ENCODE data around the gene SETD7. TPM values are rescaled to one million over a fixed set of nuclear protein-coding genes. Genes with fewer than 3 reads are reported as not detected.
"Not testable (repeated sequence)": the region's sequence is repeated elsewhere in the genome, so short reads cannot be mapped to it uniquely, and the experiment has no call there.

Gene SETD7
- total RNA-seq, 4 donors from 2014 or later = 23.4 to 50.7 (median 39.6) TPM

- H3K4me1 ChIP-seq = peaks cover 15 to 58% (median 35%) of the 10 kb centered on the region in 3 donors
- DNase-seq = no peak
These were observed 103.0 kb downstream of the SETD7 start for GRCh38 chr4:139453041-139453370.

GRCh38 chr4:139451997-139452396 is 104.0 kb downstream of the SETD7 start:
- Histone ChIP-seq H3K27me3 (no peaks in the 10 kb centered on the region), H3K4me1 (peaks cover 15 to 47% (median 31%) of the 10 kb centered on the region in 3 donors), H3K27ac (peak overlapping the region in 3 of 4 donors; percentile 97 to 99 (median 99)), H3K36me3 (no peaks in the 10 kb centered on the region), H3K9me3 (no peaks in the 10 kb centered on the region), H3K4me3 (peak overlapping the region in 1 of 4 donors; percentile 87)
- TF ChIP-seq CTCF (IDR thresholded peaks at IDR 0.05) (no peak), POLR2A (IDR thresholded peaks at IDR 0.05) (no peak)
- 43 to 56% methylated on average over 1 of the region's 1 CpG for WGBS, 2 donors
- intact Hi-C loops (cut with DNase I) = no loop called here
- DNase-seq = no peak

More at GRCh38 chr4:139453041-139453370, 103.0 kb downstream of the SETD7 start:
- WGBS, 2 donors = 0 to 3% methylated on average over 5 to 6 of the region's 15 CpGs
- Histone ChIP-seq H3K9me3 (no peaks in the 10 kb centered on the region), H3K36me3 (no peaks in the 10 kb centered on the region), H3K27me3 (no peaks in the 10 kb centered on the region), H3K4me3 (peak overlapping the region; percentile 72 to 97 (median 88)), H3K27ac (peak overlapping the region; percentile 97 to 99 (median 99))
- intact Hi-C loops (cut with DNase I) = no loop called here
- peak in 5 of 6 experiments; percentile 11 to 58 (median 41) for TF ChIP-seq CTCF (IDR thresholded peaks at IDR 0.05)
- no peak for TF ChIP-seq POLR2A (IDR thresholded peaks at IDR 0.05)

- TF ChIP-seq CTCF (IDR thresholded peaks at IDR 0.05) (no peak), POLR2A (IDR thresholded peaks at IDR 0.05) (no peak)
- Histone ChIP-seq H3K27me3 (no peaks in the 10 kb centered on the region), H3K27ac (no peak overlapping the region), H3K9me3 (no peaks in the 10 kb centered on the region), H3K4me1 (peaks cover 8 to 33% (median 17%) of the 10 kb centered on the region in 3 donors), H3K4me3 (no peak overlapping the region), H3K36me3 (peaks cover 0 to 11% (median 0%) of the 10 kb centered on the region in 3 donors)
- 75 to 93% methylated on average over 2 of the region's 2 CpGs for WGBS, 2 donors
- DNase-seq = no peak
- intact Hi-C loops (cut with DNase I) = no loop called here
These were observed 105.4 kb downstream of the SETD7 start for GRCh38 chr4:139450586-139450985.

- H3K4me3 ChIP-seq; intact Hi-C loops (cut with DNase I); H3K9me3 ChIP-seq; DNase-seq; H3K27ac ChIP-seq; H3K4me1 ChIP-seq; H3K27me3 ChIP-seq: not testable (repeated sequence)
- WGBS, 2 donors = 90 to 94% methylated on average over 2 to 4 of the region's 4 CpGs
- peaks cover 0 to 13% (median 0%) of the 10 kb centered on the region in 3 donors for H3K36me3 ChIP-seq
These were observed 108.9 kb downstream of the SETD7 start for GRCh38 chr4:139447078-139447477.

Other genes with a start within 250 kb of the SETD7 start
- gene RAB33B, start 102.1 kb downstream of the SETD7 start, total RNA-seq = 1 to 10 TPM; 3.4 to 9.2 (median 6.6) TPM
- 100 to 1,000 TPM; 105 to 209 (median 158) TPM for gene MGST2, start 109.6 kb upstream of the SETD7 start, total RNA-seq

Data from esophagus squamous epithelium (tissue), 5 donors.